GM21619 (cell line): ENCODE data around the gene INPPL1.

ENCODE experiments used
- ATAC-seq: cut with Tn5 transposase; IDR thresholded peaks from one replicate; pipeline ENCODE4 v1.9.1; 2021; ENCODE audit not compliant: unreplicated experiment

Gene INPPL1

DNA sequence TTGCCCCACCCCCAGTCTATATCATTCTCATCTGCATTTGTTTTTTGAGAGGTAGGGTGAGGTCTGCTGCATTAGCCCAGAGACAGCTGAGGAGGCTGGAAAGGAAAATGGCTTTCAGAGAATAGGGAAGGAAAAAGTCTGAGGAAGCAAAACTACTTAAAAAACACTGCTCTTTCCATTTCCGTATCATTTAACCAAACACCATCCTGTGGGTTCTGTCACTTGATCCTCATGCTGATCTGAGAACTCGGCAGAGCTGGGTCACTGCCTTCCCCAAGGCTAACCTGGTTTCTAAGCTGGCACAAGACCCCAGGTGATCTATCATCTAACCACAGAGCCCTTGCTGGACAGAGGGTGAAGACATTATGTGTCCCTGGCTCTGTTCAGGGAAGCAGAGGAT lies 6.7 kb upstream of the INPPL1 start:
- ATAC-seq, result no peak

DNA sequence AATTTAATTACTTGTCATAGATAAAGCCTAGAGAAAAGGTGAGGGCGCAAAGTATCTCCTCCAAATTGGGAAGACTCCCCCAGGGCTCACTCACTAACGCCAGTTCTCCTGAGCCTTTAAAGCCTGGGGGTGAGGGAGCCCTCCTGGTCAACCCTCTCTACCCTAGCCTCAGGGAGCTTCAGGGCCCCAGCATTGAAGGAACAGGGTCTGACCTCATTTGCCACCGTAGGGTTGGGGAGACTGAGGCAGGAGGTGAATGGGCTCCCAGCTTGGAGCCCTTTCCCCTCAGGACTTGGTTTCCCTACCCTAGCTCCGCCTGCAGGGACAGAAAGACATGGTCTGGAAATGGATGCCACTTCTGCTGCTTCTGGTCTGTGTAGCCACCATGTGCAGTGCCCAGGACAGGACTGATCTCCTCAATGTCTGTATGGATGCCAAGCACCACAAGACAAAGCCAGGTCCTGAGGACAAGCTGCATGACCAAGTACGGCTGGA lies 6.3 kb upstream of the INPPL1 start:
- no peak for ATAC-seq

DNA sequence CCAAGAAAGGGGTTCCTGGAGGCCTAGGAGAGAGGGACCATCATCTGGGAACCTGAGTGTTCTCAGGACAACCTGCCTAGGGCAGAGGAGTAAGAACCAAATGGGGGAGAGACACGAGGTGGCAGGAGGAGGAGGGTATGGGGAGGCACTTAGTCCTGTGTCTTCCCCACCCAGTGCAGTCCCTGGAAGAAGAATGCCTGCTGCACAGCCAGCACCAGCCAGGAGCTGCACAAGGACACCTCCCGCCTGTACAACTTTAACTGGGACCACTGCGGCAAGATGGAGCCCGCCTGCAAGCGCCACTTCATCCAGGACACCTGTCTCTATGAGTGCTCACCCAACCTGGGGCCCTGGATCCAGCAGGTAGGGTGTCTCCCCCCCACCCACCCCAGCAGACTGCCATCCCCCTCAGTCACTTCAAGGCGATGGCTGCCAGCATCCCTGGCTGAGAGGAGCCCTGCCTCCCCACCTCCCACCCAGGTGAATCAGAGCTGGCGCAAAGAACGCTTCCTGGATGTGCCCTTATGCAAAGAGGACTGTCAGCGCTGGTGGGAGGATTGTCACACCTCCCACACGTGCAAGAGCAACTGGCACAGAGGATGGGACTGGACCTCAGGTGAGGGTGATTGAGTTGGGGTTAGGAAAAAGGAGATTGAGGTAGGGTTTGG lies 3.7 kb upstream of the INPPL1 start:
- no peak for ATAC-seq

DNA sequence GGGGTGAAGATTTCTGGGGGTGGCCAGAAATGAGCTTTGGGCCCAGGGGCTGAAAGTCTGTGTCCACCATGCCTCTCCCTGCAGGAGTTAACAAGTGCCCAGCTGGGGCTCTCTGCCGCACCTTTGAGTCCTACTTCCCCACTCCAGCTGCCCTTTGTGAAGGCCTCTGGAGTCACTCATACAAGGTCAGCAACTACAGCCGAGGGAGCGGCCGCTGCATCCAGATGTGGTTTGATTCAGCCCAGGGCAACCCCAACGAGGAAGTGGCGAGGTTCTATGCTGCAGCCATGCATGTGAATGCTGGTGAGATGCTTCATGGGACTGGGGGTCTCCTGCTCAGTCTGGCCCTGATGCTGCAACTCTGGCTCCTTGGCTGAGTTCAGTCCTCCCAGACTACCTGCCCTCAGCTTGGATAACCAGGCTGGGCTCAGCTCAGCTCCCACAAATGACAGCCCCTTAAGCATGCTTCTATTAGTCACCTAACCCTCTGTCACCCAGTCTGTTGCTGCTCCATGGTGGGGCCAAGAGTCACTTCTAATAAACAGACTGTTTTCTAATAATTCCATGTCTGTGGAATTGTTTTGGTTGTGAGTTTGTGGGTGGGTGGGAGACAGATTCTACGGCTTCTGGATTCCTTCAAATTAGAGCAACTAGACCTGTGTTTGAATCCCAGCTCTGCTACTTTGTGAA lies 3.0 kb upstream of the INPPL1 start:
- no peak for ATAC-seq

DNA sequence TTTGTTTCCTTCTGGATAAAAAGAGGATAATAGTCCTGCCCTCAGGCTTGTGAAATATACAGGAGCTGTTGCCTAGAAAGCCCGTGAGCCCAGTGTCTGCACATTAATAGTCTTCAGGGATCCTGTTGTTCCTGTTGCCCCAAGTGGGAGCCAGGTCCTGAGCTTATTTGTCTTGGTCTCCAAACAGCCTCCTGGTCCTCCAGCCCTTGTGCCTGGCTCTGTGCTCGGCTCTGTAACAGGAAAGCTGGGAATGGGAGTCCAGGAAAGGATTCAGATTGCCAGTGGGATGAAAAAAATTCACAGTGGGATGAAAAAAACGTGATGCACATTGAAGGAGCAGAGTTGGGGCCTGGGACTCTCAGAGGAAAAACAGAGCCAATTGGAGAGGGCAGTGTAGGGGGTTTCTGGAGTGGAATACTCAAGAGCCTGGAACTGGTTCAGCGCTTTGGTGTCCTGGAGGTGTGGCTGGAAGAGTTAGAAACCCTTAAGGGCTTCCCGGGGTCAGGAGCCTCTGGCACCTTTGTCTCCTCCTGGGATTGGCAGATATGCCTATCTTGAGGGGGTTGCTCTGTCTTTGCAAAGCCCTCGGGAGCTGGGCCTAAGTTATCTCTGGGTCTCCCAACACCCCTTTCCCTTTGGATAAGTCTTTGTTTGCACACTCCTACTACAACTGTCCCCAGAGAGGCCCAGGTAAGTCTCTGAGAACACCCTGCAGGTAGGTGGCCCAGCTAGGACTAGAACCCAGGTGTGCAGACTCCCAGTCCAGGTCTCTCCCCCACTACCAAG lies 2.3 kb upstream of the INPPL1 start:
- no peak for ATAC-seq

DNA sequence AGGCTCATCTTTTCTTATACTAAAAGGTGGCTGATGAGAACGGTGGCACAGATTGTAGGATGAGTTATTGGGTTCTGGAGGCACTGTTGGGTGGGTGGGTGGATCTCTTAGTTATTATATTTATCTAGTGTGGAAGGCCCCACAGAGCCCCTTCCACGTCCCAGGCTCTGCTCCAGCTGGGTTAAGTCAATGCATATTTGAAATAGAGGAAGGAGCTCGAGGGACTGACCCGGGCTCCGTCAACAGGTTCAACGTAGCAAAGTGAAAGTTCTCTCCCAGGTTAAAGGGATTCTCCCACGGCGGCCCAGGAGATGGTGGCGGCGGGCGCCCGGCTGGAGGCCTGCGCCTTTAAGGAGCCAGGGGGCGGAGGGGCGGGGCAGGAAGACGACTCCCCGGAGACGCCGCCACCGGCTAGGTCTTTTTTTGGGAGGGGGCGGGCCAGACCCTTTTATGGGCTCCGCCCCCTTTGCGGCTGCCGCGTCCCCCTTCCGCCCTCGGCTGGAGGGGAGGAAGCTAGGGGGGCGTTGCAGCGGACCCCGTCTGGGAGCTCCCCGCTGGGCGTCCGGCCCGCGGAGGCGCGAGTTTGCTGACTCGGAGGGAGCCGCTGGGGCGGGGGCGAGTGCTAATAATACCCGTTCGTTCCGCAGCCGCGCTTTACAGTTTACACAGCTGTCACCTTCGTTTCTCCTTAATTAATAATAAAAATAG lies 1.5 kb upstream of the INPPL1 start:
- peak; percentile 56 for ATAC-seq

DNA sequence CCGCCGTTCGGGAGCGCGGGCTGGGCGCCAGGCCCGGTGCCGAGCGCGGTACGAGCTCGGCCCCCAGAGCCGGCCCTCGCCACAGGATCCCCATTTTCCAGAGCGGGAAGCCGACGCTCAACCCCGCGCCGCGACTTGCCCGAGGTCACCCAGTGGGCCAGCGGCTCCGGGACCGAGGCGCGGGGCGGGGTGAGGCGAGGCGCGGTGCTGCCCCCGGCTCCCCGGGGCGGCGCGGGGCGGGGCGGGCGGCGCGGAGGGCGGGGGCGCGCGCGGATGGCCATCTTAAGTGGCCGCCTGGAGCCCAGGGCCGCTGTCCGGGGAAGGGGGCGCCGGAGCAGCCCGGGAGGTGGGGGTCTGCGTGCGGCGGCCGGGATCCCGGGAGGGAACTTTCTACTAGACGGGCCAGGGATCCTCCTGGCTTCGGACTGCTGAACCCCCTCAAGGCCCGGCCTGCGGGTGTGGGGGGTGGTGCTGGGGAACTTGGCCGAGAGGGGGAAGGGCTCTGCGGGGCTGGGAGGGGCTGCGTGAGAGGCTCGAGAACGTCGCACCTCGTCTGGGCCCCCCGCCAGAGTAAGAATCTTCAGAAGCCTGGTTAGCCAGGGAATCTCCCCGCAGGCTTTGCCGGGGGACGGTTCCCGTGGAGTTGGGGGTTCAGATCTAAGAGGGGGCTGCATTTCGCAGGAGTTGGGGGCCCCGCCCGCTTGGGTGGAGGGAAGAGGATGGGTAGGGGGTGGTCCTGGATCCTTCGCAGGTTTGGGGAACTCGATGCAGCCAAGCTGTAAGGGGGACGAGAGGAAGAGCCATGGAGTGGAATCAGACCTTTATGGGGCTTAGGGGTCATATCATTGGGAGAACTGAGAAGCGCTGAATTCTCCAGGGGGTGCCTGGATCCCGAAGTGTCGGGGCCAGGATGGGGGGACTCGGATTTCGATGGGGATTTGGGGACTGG lies 678 bp upstream of the INPPL1 start:
- peak; percentile 45 for ATAC-seq

DNA sequence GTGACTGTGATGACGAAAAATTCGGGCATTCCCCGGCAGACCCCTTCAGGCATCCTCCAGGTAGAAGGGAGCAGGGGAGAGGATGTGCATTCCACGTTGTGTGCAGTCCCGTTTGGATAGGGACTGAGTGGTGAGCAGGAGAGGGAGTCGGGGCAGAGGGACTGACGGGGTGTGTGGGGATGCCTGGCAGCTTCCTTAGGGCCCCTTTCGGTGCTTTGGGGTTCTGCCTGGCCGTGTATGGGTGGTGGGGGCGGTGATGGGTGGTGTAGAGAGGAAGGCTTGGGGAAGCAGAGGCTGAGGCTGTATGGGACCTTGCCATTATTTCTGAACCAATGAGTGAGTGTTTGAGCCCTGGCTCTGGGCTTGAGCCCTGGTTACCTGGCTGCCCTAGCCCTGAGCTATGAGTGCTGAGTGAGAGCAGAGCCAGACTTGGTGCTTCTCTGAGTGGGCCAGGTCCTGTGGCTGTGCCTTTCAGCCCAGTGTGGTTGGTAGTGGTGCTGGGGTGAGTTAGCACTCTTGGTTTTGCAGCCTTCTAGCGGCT lies 914 bp downstream of the INPPL1 start:
- no peak for ATAC-seq

DNA sequence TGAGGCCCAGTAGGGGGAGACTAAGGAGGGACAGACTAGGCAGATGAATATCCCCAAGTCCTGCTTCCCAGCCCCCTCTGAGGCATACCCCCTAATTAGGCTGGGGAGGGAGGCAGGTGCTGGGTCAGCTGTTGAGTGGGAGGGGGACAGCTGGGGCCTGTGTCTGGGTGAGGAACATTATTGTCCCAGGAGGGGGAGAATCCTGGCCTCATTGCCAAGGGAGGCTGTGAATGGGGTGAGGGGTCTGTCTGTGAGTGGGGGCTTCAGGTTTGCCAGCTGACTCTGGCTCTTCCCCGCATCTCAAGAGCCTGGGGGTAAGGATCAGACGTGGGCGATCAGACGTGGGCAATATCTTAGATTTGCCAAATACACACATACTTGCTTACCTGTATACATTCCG lies 2.1 kb downstream of the INPPL1 start:
- ATAC-seq, result no peak

DNA sequence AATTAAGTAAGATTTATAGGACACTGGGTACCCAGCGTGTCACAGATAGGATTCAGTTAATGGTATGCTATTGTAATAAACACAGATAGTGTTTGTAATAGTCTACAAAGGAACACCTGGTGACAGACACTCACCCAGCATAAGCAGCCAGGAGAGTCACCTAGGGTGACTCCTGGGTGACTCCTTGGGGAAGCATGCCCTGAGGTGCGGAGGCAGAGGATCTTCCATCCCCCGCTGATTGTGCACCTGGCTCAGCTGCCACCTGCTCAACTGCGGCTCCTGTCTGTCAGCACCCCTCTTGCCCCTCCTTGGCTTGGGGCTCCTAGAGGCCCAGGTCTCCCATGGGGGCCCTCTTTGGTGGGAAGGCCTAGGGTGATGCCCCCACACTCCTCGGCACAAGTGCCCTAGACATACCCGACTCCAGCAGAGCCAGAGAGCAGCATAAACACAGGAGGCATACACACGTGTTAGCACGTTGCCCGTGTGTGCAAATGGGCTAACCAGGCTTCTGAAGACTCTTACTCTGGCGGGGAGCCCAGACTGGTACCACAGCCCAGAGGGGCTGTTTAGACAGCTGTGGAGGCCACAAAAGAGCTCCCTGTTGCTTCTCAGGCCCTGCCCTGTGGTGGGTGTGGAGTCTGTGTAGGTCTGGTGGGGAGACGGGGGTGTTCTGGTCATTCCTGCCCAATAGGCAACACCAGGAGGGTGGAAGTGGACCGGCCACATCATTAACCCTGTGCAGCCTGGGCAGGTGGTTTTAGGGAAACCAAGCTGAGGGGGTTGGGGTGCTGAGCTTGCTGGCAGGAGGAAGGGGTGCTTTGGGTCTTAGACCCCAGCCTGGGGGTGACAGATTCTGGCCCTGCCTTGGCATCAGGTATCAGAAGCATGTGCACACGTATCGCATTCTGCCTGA lies 3.0 kb downstream of the INPPL1 start:
- no peak for ATAC-seq

DNA sequence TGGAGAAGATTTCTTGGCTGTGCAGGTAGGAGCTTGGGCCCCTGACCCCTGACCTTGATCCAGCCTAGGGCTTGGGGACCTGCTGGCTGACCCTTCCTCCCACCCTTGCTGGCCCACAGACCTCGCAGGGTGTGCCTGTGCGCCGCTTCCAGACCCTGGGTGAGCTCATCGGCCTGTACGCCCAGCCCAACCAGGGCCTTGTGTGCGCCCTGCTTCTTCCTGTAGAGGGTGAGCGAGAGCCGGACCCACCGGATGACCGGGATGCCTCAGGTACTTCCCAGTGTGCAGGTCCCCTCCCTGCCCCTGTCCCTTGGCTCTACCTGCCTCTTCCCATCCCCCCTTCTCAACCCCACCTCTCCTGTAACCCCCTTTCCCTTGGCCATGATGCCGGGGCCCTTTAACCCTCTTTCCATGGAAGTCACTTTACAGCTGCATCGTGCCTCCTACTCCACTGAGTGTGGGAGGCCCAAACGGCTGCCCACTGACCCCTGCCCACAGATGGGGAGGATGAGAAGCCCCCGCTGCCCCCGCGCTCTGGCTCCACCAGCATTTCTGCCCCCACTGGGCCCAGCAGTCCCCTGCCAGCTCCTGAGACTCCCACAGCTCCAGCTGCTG lies 3.8 kb downstream of the INPPL1 start:
- no peak for ATAC-seq

DNA sequence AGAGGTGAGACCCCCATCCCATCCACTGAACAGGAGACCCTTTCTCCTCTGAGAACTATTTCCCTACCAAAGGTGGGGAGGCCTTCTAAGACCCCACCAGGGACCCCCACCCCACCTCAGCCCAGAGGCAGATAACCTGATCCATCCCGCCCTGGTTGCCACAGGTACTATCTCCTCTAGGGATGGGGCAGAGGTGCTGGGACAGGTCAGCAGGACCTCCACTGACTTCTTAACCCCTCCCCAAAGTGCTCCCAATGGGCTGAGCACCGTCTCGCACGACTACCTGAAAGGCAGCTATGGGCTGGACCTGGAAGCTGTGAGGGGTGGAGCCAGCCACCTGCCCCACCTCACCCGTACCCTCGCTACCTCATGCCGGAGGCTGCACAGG lies 4.3 kb downstream of the INPPL1 start:
- no peak for ATAC-seq

DNA sequence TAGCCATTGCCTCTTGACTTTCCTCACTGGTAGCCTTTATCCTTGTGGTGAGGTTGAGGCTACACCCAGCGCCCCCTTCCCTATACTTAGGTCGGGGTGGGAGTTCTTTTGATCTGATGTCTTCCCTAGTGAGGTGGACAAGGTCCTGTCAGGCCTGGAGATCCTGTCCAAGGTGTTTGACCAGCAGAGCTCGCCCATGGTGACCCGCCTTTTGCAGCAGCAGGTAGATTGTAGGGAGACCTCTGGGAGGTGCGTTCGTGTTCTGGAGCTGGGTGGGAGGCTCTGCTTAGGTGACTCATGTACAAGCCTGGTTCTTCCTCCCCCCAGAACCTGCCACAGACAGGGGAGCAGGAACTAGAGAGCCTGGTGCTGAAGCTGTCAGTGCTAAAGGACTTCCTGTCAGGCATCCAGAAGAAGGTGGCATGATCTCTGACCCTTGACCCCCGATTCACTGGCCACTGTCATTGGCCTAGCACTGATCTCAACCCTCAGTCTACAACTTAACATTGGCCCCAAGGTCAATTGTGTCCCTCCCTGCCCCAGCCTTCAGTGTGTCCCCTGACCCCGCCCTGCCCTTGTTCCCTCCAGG lies 4.9 kb downstream of the INPPL1 start:
- no peak for ATAC-seq

DNA sequence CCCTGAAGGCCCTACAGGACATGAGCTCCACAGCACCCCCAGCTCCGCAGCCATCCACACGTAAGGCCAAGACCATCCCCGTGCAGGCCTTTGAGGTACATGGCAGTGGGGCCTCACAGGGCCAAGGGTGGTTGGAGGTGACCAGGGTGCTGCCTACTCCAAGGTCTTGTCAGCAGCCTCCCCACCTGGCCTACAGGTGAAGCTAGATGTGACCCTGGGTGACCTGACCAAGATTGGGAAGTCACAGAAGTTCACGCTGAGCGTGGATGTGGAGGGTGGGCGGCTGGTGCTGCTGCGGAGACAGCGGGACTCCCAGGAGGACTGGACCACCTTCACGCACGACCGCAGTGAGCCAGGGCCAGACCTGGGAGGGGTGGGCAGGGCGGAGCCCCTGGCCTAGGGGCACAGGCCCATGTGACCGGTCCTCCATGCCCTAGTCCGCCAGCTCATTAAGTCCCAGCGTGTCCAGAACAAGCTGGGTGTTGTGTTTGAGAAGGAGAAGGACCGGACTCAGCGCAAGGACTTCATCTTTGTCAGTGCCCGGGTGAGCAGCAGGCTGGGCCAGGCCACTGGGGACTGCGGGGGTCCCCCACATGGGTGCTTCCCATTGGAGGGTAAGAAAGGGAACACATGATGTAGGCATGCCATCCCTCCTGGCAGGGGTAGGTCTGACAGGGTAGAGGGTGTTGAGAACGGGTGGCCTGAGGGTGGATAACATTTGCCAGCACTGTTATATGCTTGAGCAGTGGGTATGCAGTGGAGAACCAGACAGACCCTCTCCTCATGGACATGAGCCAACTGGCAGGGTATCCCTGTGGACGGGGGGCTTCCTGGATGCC lies 5.6 kb downstream of the INPPL1 start:
- ATAC-seq, result no peak

DNA sequence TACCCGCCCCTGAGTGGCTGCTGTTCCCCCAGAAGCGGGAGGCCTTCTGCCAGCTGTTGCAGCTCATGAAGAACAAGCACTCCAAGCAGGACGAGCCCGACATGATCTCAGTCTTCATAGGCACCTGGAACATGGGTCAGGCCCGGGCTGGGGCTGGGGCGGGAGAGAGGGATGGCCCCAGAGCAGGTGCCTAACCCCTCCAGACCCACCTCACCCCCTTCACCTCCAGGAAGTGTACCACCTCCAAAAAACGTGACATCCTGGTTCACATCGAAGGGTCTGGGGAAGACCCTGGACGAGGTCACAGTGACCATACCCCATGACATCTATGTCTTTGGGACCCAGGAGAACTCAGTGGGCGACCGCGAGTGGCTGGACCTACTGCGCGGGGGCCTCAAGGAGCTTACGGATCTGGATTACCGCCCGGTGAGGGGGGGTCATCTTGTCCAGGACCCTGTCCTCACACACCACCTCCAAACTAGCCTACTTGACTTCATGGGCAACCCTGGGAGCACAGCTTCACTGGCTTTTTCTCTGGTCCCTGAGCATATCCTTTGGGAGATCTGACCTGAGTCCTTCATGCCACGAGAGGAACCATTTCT lies 6.3 kb downstream of the INPPL1 start:
- no peak for ATAC-seq

DNA sequence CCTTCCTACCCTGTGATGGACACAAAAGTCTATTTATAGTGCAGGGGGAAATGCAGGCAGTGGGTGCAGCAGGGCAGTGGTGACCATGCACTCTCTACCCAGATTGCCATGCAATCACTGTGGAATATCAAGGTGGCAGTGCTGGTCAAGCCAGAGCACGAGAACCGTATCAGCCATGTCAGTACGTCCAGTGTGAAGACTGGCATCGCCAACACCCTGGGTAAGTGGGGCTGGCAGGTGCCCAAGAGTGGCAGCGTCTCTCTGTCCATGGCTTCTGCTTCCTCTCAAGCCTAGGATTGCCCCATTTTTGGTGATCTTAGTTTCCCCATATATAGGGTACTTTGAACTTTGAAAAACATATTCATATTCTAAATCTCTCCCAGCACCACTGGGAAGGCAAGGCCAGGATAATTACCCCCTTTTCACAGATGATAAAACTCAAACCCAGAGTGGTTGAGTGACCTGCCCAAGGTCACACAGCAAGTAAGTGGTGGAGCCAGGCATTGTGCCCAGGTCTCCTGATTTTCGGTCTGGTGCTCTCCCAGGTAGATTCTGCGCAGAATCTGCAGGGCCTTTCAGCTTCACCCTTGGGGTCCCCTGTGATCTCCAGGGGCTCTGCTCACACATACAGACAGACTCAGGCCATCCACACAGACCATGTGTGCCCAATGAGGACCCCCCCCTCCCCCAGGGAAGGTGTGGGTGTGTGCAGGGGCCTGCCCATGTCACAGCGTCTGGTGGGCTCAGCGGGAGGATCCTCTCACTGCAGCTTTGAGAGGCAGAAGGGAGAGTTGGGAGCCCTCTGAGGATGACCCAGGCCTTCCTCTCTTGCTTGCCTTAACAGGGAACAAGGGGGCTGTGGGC lies 7.1 kb downstream of the INPPL1 start:
- ATAC-seq, result no peak
